B cell (primary cell): ENCODE results near the gene CNOT6L. TPM values are rescaled to one million over a fixed set of nuclear protein-coding genes. Genes with fewer than 3 reads are reported as not detected.

Source experiments
- ATAC-seq: fragments of 200-7000 bp; cut with Tn5 transposase; one replicate; pipeline ENCODE4 v1.10.0; 2021; ENCODE audit warnings: low read depth, mild to moderate bottlenecking, moderate number of reproducible peaks, moderate library complexity
- CTCF ChIA-PET: fragments of 350-600 bp; sonication (Branson Sonifier 250); formaldehyde crosslinking; loops from one replicate; lab custom pipeline; 2021; ENCODE audit warnings: antibody characterized with exemption, inconsistent platforms; lab: Charles Lee
- POLR2A ChIA-PET: fragments of 350-600 bp; sonication (Branson Sonifier 250); formaldehyde crosslinking; loops from one replicate; lab custom pipeline; 2021; ENCODE audit warnings: antibody characterized with exemption; lab: Charles Lee
- DNase-seq: peaks from one replicate; pipeline ENCODE4 v3.0.0; 2013
- H2AFZ ChIP-seq: 2 replicates; pipeline ENCODE4 v1.6.1; 2012; ENCODE audit warnings: mild to moderate bottlenecking, low read depth, low read length; ENCODE audit not compliant: insufficient read depth, poor library complexity, severe bottlenecking
- H3K27ac ChIP-seq, 2 donors: 1 replicate in 1 of 2; 2 replicates in 1 of 2; pipeline ENCODE4 v1.5.1; 2012 to 2013; ENCODE audit warnings: low read length in 2 of 2, mild to moderate bottlenecking in 2 of 2, moderate library complexity in 1 of 2
- H3K27me3 ChIP-seq, 4 experiments: fragments of 200-600 bp in 1 of 4; sonication (generic) in 1 of 4; replicated peaks in 1 of 4; 1 replicate in 2 of 4; 2 replicates in 2 of 4; pipeline versions ENCODE4 v1.6.1 to v1.7.0; 2013 to 2016; ENCODE audit warnings: low read length in 3 of 4, mild to moderate bottlenecking in 2 of 4, mixed read lengths in 1 of 4, moderate library complexity in 1 of 4; ENCODE audit not compliant: insufficient read depth in 4 of 4, control insufficient read depth in 3 of 4; ENCODE audit errors: control extremely low read depth in 1 of 4
- H3K36me3 ChIP-seq, 2 experiments: replicated peaks in 1 of 2; 1 replicate in 1 of 2; 2 replicates in 1 of 2; pipeline versions ENCODE4 v1.6.1 to v1.7.1; 2013; ENCODE audit warnings: low read length in 1 of 2; ENCODE audit not compliant: insufficient read depth in 2 of 2, control insufficient read depth in 1 of 2; ENCODE audit errors: control extremely low read depth in 1 of 2, extremely low read depth in 1 of 2
- H3K4me1 ChIP-seq, 2 donors: fragments of 200-600 bp in 1 of 2; sonication (generic) in 1 of 2; 1 replicate in 1 of 2; 2 replicates in 1 of 2; pipeline versions ENCODE4 v1.5.1 to v1.6.1; 2013 to 2017; ENCODE audit warnings: low read length in 2 of 2; ENCODE audit not compliant: control insufficient read depth in 2 of 2, insufficient read depth in 2 of 2
- H3K4me2 ChIP-seq: replicated peaks from 2 replicates; pipeline ENCODE3; 2012; ENCODE audit warnings: mild to moderate bottlenecking, low read depth, low read length; ENCODE audit not compliant: poor library complexity, severe bottlenecking
- H3K4me3 ChIP-seq, 5 experiments: fragments of 200-600 bp in 1 of 5; sonication (generic) in 1 of 5; 1 replicate in 3 of 5; 2 replicates in 2 of 5; pipeline versions ENCODE4 v1.5.1 to v1.7.0; 2011 to 2016; ENCODE audit warnings: low read length in 4 of 5, mild to moderate bottlenecking in 4 of 5, low read depth in 2 of 5, control low read depth in 1 of 5, moderate library complexity in 1 of 5; ENCODE audit not compliant: insufficient read depth in 1 of 5; ENCODE audit errors: control extremely low read depth in 1 of 5, extremely low read depth in 1 of 5
- H3K79me2 ChIP-seq: fragments of 200-600 bp; sonication (generic); one replicate; pipeline ENCODE4 v1.6.0; 2016; ENCODE audit warnings: low read length; ENCODE audit not compliant: control insufficient read depth, insufficient read depth
- H3K9ac ChIP-seq: fragments of 200-600 bp; sonication (generic); 2 replicates; pipeline ENCODE4 v1.6.1; 2017; ENCODE audit warnings: mild to moderate bottlenecking, low read length, moderate library complexity
- H3K9me3 ChIP-seq, 3 donors: one replicate each; pipeline versions ENCODE4 v1.6.1 to v1.7.1; 2013; ENCODE audit warnings: low read length in 2 of 3; ENCODE audit not compliant: control insufficient read depth in 2 of 3, insufficient read depth in 1 of 3; ENCODE audit errors: control extremely low read depth in 1 of 3
- H4K20me1 ChIP-seq: 2 replicates; pipeline ENCODE4 v1.6.0; 2012; ENCODE audit warnings: mild to moderate bottlenecking, low read length; ENCODE audit not compliant: insufficient read depth, control insufficient read depth, poor library complexity, severe bottlenecking
- H3K27ac Mint-ChIP-seq: one replicate; pipeline ENCODE4 v1.8.0; 2021; ENCODE audit warnings: mixed read lengths
- H3K27me3 Mint-ChIP-seq: one replicate; pipeline ENCODE4 v1.8.0; 2021; ENCODE audit warnings: mixed read lengths
- H3K4me1 Mint-ChIP-seq: one replicate; pipeline ENCODE4 v1.8.0; 2021; ENCODE audit warnings: mixed read lengths
- H3K4me3 Mint-ChIP-seq: one replicate; pipeline ENCODE4 v1.8.0; 2021; ENCODE audit warnings: mixed read lengths
- H3K9me3 Mint-ChIP-seq: one replicate; pipeline ENCODE4 v1.8.0; 2022; ENCODE audit warnings: mixed read lengths; ENCODE audit not compliant: insufficient read depth
- CTCF ChIP-seq: fragments of 200-600 bp; IDR thresholded peaks from one replicate; pipeline ENCODE4 v1.8.0; 2022; ENCODE audit warnings: antibody characterized with exemption, mild to moderate bottlenecking
- EZH2 ChIP-seq: IDR thresholded peaks from 2 replicates; pipeline ENCODE4 v1.6.1; 2012; ENCODE audit warnings: borderline replicate concordance, low read depth, mild to moderate bottlenecking, moderate library complexity, low read length; ENCODE audit not compliant: insufficient read depth, poor library complexity, severe bottlenecking
- WGBS: methylation state at CpG from one replicate; pipeline ENCODE4 v1.1.5; 2013; ENCODE audit warnings: missing lambda C conversion rate; ENCODE audit not compliant: insufficient coverage; 5-methylcytosine and 5-hydroxymethylcytosine counted together
- intact Hi-C: fragments of 100-400 bp; cut with micrococcal nuclease; formaldehyde crosslinking; loops from one replicate; pipeline ENCODE4 v1.10.0; 2022
- polyA plus RNA-seq: library from polyadenylated mRNA; depleted of rRNA; stranded (reverse); fragments of >200 nt; gene quantifications from 2 replicates; pipeline ENCODE4 v1.2.3, GENCODE V29; 2012
- total RNA-seq, 2 donors: library from RNA; stranded (reverse); fragments of 120-200 nt in 1 of 2; gene quantifications; 1 replicate in 1 of 2; 2 replicates in 1 of 2; pipeline versions ENCODE4 v1.2.3 to v1.2.4, GENCODE V29; 2013 to 2022

The CNOT6L gene
- total and polyA plus RNA-seq, 2 donors (not counting 1 experiment from before 2014, with no cell fraction given) = 18.8 to 119 TPM

- no peaks in the 10 kb centered on the region for H3K9me3 ChIP-seq
- no peaks in the 10 kb centered on the region for H3K4me1 ChIP-seq
- H3K79me2 ChIP-seq = no peaks in the 10 kb centered on the region
- no peak overlapping the region for H2AFZ ChIP-seq
- intact Hi-C loops = no loop called here
- no peak overlapping the region for H3K4me3 ChIP-seq
- 75% methylated on average over 1 of the region's 3 CpGs for WGBS
- no peaks in the 10 kb centered on the region for H3K4me1 Mint-ChIP-seq
- no peak overlapping the region for H3K9ac ChIP-seq
- H3K27me3 ChIP-seq = no peaks in the 10 kb centered on the region
- no peak overlapping the region for H3K4me2 ChIP-seq
- ChIA-PET POLR2A (no interaction called here), CTCF (no interaction called here)
- H4K20me1 ChIP-seq = no peaks in the 10 kb centered on the region
- no peak overlapping the region for H3K4me3 Mint-ChIP-seq
- no peak overlapping the region for H3K27ac Mint-ChIP-seq
- no peak overlapping the region for H3K27ac ChIP-seq
- H3K9me3 Mint-ChIP-seq = no peaks in the 10 kb centered on the region
- TF ChIP-seq EZH2 (no peak), CTCF (no peak)
- no peaks in the 10 kb centered on the region for H3K36me3 ChIP-seq
- DNase-seq (no peak), ATAC-seq (no peak)
- H3K27me3 Mint-ChIP-seq = no peaks in the 10 kb centered on the region
Measured at GRCh38 chr4:77699731-77700210, 119.4 kb downstream of the CNOT6L start.

- ChIA-PET POLR2A (no interaction called here), CTCF (no interaction called here)
- H3K4me1 ChIP-seq = no peaks in the 10 kb centered on the region
- TF ChIP-seq EZH2 (no peak), CTCF (no peak)
- no peaks in the 10 kb centered on the region for H3K27me3 Mint-ChIP-seq
- H3K9me3 Mint-ChIP-seq = no peaks in the 10 kb centered on the region
- no peaks in the 10 kb centered on the region for H3K27me3 ChIP-seq
- no peak overlapping the region for H3K4me2 ChIP-seq
- intact Hi-C loops = no loop called here
- ATAC-seq = no peak
- H3K36me3 ChIP-seq = no peaks in the 10 kb centered on the region
- no peak overlapping the region for H3K27ac ChIP-seq
- DNase-seq = no peak
- no peak overlapping the region for H3K4me3 ChIP-seq
- WGBS = 83% methylated on average over 9 of the region's 10 CpGs
- no peak overlapping the region for H2AFZ ChIP-seq
- H3K27ac Mint-ChIP-seq = no peak overlapping the region
- H3K79me2 ChIP-seq = no peaks in the 10 kb centered on the region
- no peaks in the 10 kb centered on the region for H4K20me1 ChIP-seq
- no peak overlapping the region for H3K4me3 Mint-ChIP-seq
- no peaks in the 10 kb centered on the region for H3K9me3 ChIP-seq
- H3K4me1 Mint-ChIP-seq = no peaks in the 10 kb centered on the region
- H3K9ac ChIP-seq = no peak overlapping the region
Measured at GRCh38 chr4:77697860-77698590, 121.1 kb downstream of the CNOT6L start.
